ENCODE results near the gene HRH2.
A peak's percentile ranks its signal among the peaks of the same experiment; 100 is the strongest.

Gene HRH2

GRCh38 chr5:175694371-175695160 is 36.7 kb downstream of the HRH2 start:
- DNase-seq: no peak

- no peak for DNase-seq
Observed at GRCh38 chr5:175695161-175696126, 37.6 kb downstream of the HRH2 start.

- DNase-seq: no peak
Observed at GRCh38 chr5:175696139-175696854, 38.4 kb downstream of the HRH2 start.

- no peak for DNase-seq
Observed at GRCh38 chr5:175696855-175697198, 39.0 kb downstream of the HRH2 start.

GRCh38 chr5:175697846-175698245 is 40.0 kb downstream of the HRH2 start:
- no peak for DNase-seq

GRCh38 chr5:175698401-175699115 is 40.7 kb downstream of the HRH2 start:
- DNase-seq: no peak

GRCh38 chr5:175700991-175701390 is 43.1 kb downstream of the HRH2 start:
- no peak for DNase-seq

GRCh38 chr5:175701797-175702196 is 43.9 kb downstream of the HRH2 start:
- DNase-seq: no peak

- no peak for DNase-seq
Observed at GRCh38 chr5:175706499-175706898, 48.6 kb downstream of the HRH2 start.

GRCh38 chr5:175707751-175708375 is 50.0 kb downstream of the HRH2 start:
- DNase-seq: no peak

GRCh38 chr5:175709276-175709781 is 51.5 kb downstream of the HRH2 start:
- DNase-seq: no peak

GRCh38 chr5:175710326-175710725 is 52.5 kb downstream of the HRH2 start:
- no peak for DNase-seq

GRCh38 chr5:175711031-175711430 is 53.2 kb downstream of the HRH2 start:
- DNase-seq: no peak

GRCh38 chr5:175711472-175712312 is 53.8 kb downstream of the HRH2 start:
- DNase-seq: no peak

GRCh38 chr5:175712313-175712680 is 54.4 kb downstream of the HRH2 start:
- DNase-seq: no peak

GRCh38 chr5:175712681-175713085 is 54.8 kb downstream of the HRH2 start:
- DNase-seq: peak; percentile 68

GRCh38 chr5:175713930-175714329 is 56.1 kb downstream of the HRH2 start:
- DNase-seq: no peak

GRCh38 chr5:175714479-175715085 is 56.7 kb downstream of the HRH2 start:
- DNase-seq: no peak

GRCh38 chr5:175715627-175716522 is 58.0 kb downstream of the HRH2 start:
- DNase-seq: no peak
